ENCODE measurements around the gene BST2.
A peak's percentile ranks its signal among the peaks of the same experiment; 100 is the strongest.

The BST2 gene

GRCh38 chr19:17405250-17406045 is at the start of gene BST2:
Gene BST2 (minus strand): TSS chr19:17405630. CDS start chr19:17405575, 55 bp downstream.
- Histone ChIP-seq H3K36me3 (no peaks in the 10 kb centered on the region), H3K27me3 (peaks cover 0 to 18% of the 10 kb centered on the region in 2 donors), H3K4me1 (peaks cover 0 to 9% (median 0%) of the 10 kb centered on the region in 4 donors), H3K4me3 (peak within 1 kb of the TSS; percentile 29 to 41), H3K27ac (peak within 1 kb of the TSS in 1 of 2 donors; percentile 25), H3K9me3 (no peaks in the 10 kb centered on the region)
- intact Hi-C loops (cut with DNase I; ENCODE audit: low total_unique reads) = no loop called here
- DNase-seq = peak in 1 of 2 donors; percentile 60
- TF ChIP-seq CTCF (IDR thresholded peaks at IDR 0.05) = no peak

GRCh38 chr19:17454576-17455071 is 49.2 kb upstream of the BST2 start:
- no peaks in the 10 kb centered on the region for H3K36me3 ChIP-seq
- peaks cover 0 to 19% (median 7%) of the 10 kb centered on the region in 4 donors for H3K4me1 ChIP-seq
- H3K9me3 ChIP-seq = no peaks in the 10 kb centered on the region
- no peak for DNase-seq
- no peak overlapping the region for H3K4me3 ChIP-seq
- H3K27ac ChIP-seq = no peak overlapping the region
- intact Hi-C loops (cut with DNase I; ENCODE audit: low total_unique reads) = loop anchor here (10.0 kb wide), 1 partner anchor 120 kb away; no protein-coding TSS in a partner anchor
- peaks cover 0 to 79% of the 10 kb centered on the region in 2 donors for H3K27me3 ChIP-seq
- no peak for TF ChIP-seq CTCF (IDR thresholded peaks at IDR 0.05)

- Histone ChIP-seq H3K4me3 (no peak overlapping the region), H3K9me3 (no peaks in the 10 kb centered on the region), H3K36me3 (no peaks in the 10 kb centered on the region), H3K27me3 (peaks cover 0 to 75% of the 10 kb centered on the region in 2 donors), H3K27ac (no peak overlapping the region), H3K4me1 (peaks cover 0 to 33% (median 15%) of the 10 kb centered on the region in 4 donors)
- TF ChIP-seq CTCF (IDR thresholded peaks at IDR 0.05) = no peak
- intact Hi-C loops (cut with DNase I; ENCODE audit: low total_unique reads) = loop anchor here (10.0 kb wide), 1 partner anchor 123 kb away; no protein-coding TSS in a partner anchor
- DNase-seq = no peak
Observed at GRCh38 chr19:17451820-17452219, 46.4 kb upstream of the BST2 start.

GRCh38 chr19:17450264-17451075 is 45.0 kb upstream of the BST2 start:
- H3K27ac ChIP-seq = no peak overlapping the region
- peaks cover 0 to 24% (median 10%) of the 10 kb centered on the region in 4 donors for H3K4me1 ChIP-seq
- no peaks in the 10 kb centered on the region for H3K9me3 ChIP-seq
- no peak for TF ChIP-seq CTCF (IDR thresholded peaks at IDR 0.05)
- H3K4me3 ChIP-seq = no peak overlapping the region
- no peaks in the 10 kb centered on the region for H3K36me3 ChIP-seq
- intact Hi-C loops (cut with DNase I; ENCODE audit: low total_unique reads) = loop anchor here (10.0 kb wide), 1 partner anchor 124 kb away; no protein-coding TSS in a partner anchor
- DNase-seq = no peak
- H3K27me3 ChIP-seq = peaks cover 0 to 64% of the 10 kb centered on the region in 2 donors

GRCh38 chr19:17448131-17448967 is 42.9 kb upstream of the BST2 start, which contains the start of gene TMEM221:
Gene TMEM221 (minus strand): TSS chr19:17448668. CDS start chr19:17448462, 206 bp downstream.
- DNase-seq = peak in 1 of 2 donors; percentile 47
- Histone ChIP-seq H3K4me3 (peak within 1 kb of the TSS; percentile 27 to 51), H3K27me3 (peaks cover 0 to 43% of the 10 kb centered on the region in 2 donors), H3K27ac (no peak within 1 kb of the TSS), H3K36me3 (no peaks in the 10 kb centered on the region), H3K9me3 (no peaks in the 10 kb centered on the region), H3K4me1 (peaks cover 0 to 14% (median 8%) of the 10 kb centered on the region in 4 donors)
- peak in 1 of 2 experiments; percentile 36 for TF ChIP-seq CTCF (IDR thresholded peaks at IDR 0.05)
- intact Hi-C loops (cut with DNase I; ENCODE audit: low total_unique reads) = no loop called here
